Endothelial cell of coronary artery (primary cell): ENCODE data around the gene GOLGA1. TPM values are rescaled to one million over a fixed set of nuclear protein-coding genes. Genes with fewer than 3 reads are reported as not detected.

Experiments
- total RNA-seq: library from RNA; depleted of rRNA; stranded (reverse); fragments of >200 nt; gene quantifications from 2 replicates; pipeline ENCODE4 v1.2.3, GENCODE V29; 2014

The GOLGA1 gene, protein sequence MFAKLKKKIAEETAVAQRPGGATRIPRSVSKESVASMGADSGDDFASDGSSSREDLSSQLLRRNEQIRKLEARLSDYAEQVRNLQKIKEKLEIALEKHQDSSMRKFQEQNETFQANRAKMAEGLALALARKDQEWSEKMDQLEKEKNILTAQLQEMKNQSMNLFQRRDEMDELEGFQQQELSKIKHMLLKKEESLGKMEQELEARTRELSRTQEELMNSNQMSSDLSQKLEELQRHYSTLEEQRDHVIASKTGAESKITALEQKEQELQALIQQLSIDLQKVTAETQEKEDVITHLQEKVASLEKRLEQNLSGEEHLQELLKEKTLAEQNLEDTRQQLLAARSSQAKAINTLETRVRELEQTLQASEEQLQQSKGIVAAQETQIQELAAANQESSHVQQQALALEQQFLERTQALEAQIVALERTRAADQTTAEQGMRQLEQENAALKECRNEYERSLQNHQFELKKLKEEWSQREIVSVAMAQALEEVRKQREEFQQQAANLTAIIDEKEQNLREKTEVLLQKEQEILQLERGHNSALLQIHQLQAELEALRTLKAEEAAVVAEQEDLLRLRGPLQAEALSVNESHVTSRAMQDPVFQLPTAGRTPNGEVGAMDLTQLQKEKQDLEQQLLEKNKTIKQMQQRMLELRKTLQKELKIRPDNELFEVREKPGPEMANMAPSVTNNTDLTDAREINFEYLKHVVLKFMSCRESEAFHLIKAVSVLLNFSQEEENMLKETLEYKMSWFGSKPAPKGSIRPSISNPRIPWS
- 7.7 and 11.0 TPM in 2 replicates for total RNA-seq

DNA sequence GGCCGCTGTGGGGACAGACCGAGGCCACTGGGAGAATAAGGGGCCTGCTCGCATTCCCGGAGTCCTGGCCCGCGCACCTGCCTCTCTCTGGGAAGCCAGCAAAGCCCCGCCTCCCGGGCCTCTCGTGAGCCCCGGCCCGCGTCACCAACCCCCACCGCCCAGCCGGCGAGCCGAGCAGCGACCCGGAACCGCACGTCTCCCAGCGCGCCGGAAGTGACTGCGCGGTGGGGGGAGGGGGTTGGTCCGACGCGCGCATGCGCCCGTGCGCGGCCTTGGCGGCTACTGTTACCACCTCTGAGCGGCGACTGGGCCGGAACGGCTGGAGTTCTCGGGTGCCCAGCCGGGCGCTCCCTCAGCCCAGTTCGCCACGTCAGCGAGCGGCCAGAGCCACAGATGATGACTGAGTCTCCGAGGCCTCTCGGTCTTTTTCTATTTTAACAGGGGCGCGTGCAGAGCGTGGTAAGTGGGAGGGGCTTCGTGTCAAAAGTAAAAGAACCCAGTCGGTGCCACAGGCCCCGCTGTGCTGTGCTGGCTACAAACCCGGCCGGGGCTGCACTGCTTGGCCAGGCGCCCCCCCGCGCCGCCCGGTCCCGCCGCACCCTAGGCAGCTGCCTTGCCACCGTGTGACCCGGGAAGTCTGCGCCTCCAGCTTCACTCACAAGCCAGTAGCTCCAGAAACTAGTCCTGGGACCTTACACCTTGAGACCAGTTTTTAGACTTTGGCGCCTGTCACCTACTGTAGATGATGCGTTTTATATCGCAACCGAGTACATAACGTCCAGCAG lies at the start of gene GOLGA1:
Gene GOLGA1 (minus strand): TSS at position 190 of the 785 bp plus-strand sequence. CDS start 2,372 bp downstream, outside the sequence.

DNA sequence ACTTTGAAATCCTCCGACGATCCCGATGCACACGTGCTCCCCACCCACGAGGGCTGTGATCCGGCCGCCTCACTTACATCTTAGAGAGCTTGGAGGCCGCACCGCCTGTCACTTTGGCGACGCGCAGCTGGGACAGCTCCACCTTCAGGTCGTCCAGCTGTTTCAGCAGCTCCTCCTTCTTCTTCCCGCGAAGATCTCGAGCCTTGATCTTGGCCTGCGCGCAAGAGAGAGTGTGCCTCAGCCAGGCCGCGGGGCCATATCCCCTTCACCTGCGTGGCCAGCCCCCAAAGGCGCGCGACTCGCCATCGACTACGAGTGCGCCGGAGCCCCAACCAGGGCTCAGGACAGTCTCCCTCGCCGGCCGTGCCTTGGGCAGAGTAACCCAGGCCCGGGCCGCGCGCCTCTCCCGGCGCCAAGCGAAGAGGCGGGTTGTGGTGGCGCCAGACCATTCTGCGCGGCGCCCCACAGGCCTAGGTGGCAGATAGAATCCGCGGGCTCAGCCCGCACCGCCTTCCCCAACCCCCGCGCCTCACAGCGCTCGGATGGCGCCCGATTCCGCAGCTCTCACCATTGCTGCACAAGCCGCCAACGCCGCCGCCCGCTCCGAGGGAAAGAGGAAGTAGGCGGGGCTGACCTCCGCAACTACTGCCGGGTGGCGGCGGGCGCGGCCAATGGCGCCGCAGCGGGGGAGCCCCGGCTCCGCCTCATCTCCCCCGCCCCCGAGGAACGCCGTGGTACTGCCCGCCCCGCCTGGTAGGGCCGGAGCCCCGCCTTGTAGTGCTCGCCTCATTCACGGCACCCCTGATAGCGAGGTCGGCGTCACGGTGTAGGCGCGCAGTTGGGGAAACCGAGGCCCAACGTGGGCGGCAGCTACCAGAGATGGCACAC lies 79.3 kb downstream of the GOLGA1 start, which contains the start of the genes ARPC5L and RPL35:
Gene ARPC5L (plus strand): TSS at position 789 of the 888 bp plus-strand sequence. CDS start 7,161 bp downstream, outside the sequence.
Gene RPL35 (minus strand): TSS at position 616 of the 888 bp plus-strand sequence. CDS start 45 bp downstream, at position 571.

DNA sequence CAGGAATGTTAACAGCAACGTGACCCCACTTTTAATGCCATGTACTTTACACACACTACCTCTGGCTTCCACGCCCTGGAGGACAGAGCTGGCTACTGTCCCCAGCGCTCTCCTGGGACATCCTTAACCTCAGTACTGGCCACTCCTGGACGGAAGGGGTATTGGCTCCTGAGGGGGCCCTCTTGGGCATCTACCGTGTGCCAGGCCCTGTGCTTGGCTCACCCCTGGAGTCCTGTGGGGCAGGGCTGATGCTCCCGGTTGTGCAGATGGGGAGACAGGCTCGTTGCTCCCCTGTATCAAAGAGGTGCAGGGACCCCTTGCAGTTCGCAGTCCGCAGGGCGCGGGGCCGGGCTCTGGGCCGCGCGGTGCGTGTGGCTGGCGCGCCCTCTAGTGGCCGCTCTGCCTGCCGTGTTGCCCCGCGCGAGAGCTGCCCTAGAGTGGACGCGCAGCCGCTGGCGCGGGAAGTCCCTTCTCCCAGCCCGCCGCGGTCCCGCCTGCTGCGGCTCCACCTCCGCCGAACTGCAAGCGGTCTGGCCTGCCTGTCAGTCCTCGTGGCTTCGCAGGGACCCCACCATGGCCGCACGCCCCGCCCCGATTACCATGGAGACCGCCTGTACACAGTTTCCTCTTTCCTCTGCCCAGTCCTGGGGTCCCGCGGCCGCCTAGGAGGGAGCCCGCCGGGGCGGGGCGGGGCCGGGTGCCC lies 87.9 kb downstream of the GOLGA1 start, which contains the start of gene WDR38:
Gene WDR38 (plus strand): TSS at position 632 of the 703 bp plus-strand sequence. CDS start 72 bp downstream, outside the sequence.

Other genes starting within 250 kb of the GOLGA1 start
- gene NR6A1, start 169.8 kb downstream of the GOLGA1 start, total RNA-seq, result 0.36 and 0.38 TPM in 2 replicates
- gene OLFML2A, start 163.9 kb downstream of the GOLGA1 start, total RNA-seq, result under 0.01 and 0.28 TPM in 2 replicates
- gene WDR38, start 87.6 kb downstream of the GOLGA1 start, total RNA-seq, result not detected in 2 replicates
- gene RPL35, start 79.1 kb downstream of the GOLGA1 start, total RNA-seq, result 2,620 and 2,756 TPM in 2 replicates
- gene ARPC5L, start 79.0 kb downstream of the GOLGA1 start, total RNA-seq, result 28.2 and 29.5 TPM in 2 replicates
- 3.5 and 4.8 TPM in 2 replicates for gene SCAI, start 202.4 kb upstream of the GOLGA1 start, total RNA-seq
- gene PPP6C, start 248.7 kb upstream of the GOLGA1 start, total RNA-seq, result 12.1 and 16.2 TPM in 2 replicates